A673 (cell line): ENCODE data around the gene PRAF2. TPM values are rescaled to one million over a fixed set of nuclear protein-coding genes. Genes with fewer than 3 reads are reported as not detected.

Experiments
- BruUV-seq: library from RNA; stranded (reverse); fragments of 400-500 nt; replicated peaks from 2 replicates; lab custom pipeline; 2021; lab: Mats Ljungman, UMichigan
- CTCF ChIA-PET: fragments of 300-600 bp; sonication (Branson Sonifier 250); formaldehyde crosslinking; loops from one replicate; lab custom pipeline; 2022; ENCODE audit warnings: antibody characterized with exemption; lab: Charles Lee
- POLR2A ChIA-PET: fragments of 300-600 bp; sonication (Branson Sonifier 250); formaldehyde crosslinking; loops from one replicate; lab custom pipeline; 2022; ENCODE audit warnings: antibody characterized with exemption; ENCODE audit not compliant: low non-redundant PET; lab: Charles Lee
- DNase-seq: peaks from one replicate; pipeline ENCODE4 v3.0.0-alpha.2; 2015; ENCODE audit warnings: low spot score
- H3K27ac ChIP-seq: fragments of 200-600 bp; sonication (generic); 2 replicates; pipeline ENCODE4 v1.5.1; 2016; ENCODE audit warnings: mixed run types, low read depth, mild to moderate bottlenecking, mixed read lengths, antibody characterized with exemption, low read length; ENCODE audit not compliant: poor library complexity, severe bottlenecking
- H3K27me3 ChIP-seq: fragments of 200-600 bp; sonication (generic); replicated peaks from 2 replicates; pipeline ENCODE4 v1.6.1; 2017; ENCODE audit warnings: mixed run types, low read depth, mild to moderate bottlenecking, mixed read lengths, antibody characterized with exemption, low read length; ENCODE audit not compliant: insufficient read depth, poor library complexity
- H3K36me3 ChIP-seq: fragments of 200-600 bp; sonication (generic); 2 replicates; pipeline ENCODE4 v1.6.1; 2016; ENCODE audit warnings: mixed run types, mild to moderate bottlenecking, mixed read lengths, antibody characterized with exemption, low read length; ENCODE audit not compliant: insufficient read depth, poor library complexity, severe bottlenecking
- H3K4me1 ChIP-seq: fragments of 200-600 bp; sonication (generic); 2 replicates; pipeline ENCODE4 v1.6.1; 2017; ENCODE audit warnings: mixed run types, mild to moderate bottlenecking, mixed read lengths, antibody characterized with exemption, low read length; ENCODE audit not compliant: insufficient read depth, poor library complexity, severe bottlenecking
- H3K4me3 ChIP-seq: fragments of 200-600 bp; sonication (generic); 2 replicates; pipeline ENCODE4 v1.5.1; 2016; ENCODE audit warnings: low read depth, mixed run types, mild to moderate bottlenecking, mixed read lengths, low read length; ENCODE audit not compliant: poor library complexity, severe bottlenecking
- H3K9me3 ChIP-seq: fragments of 200-600 bp; sonication (generic); 2 replicates; pipeline ENCODE4 v1.6.1; 2016; ENCODE audit warnings: mixed run types, low read depth, mild to moderate bottlenecking, mixed read lengths, antibody characterized with exemption, low read length; ENCODE audit not compliant: poor library complexity, severe bottlenecking
- EZH2 ChIP-seq: fragments of 200-600 bp; sonication (generic); IDR thresholded peaks from 2 replicates; pipeline ENCODE4 v1.6.1; 2017; ENCODE audit warnings: borderline replicate concordance, low read depth, mild to moderate bottlenecking, mixed read lengths, antibody characterized with exemption, low read length; ENCODE audit not compliant: poor library complexity, severe bottlenecking
- intact Hi-C: fragments of 100-400 bp; cut with micrococcal nuclease; formaldehyde crosslinking; loops from one replicate; pipeline ENCODE4 v1.10.0; 2022; ENCODE audit not compliant: unreplicated experiment
- total RNA-seq: library from RNA; stranded (reverse); gene quantifications from 2 replicates; pipeline ENCODE4 v1.2.3, GENCODE V29; 2021
- TF ChIP-seq, protein P1 (sequence below): fragments of 300-800, 200-600 bp; sonication (generic); conservative IDR thresholded peaks from 2 replicates; pipeline ENCODE4 v1.5.1; 2017; ENCODE audit warnings: low read depth, mild to moderate bottlenecking, antibody characterized with exemption, low read length, moderate library complexity, mixed read lengths

Gene PRAF2
- total RNA-seq, 1 experiment from 2014 or later = 21.3 TPM

DNA sequence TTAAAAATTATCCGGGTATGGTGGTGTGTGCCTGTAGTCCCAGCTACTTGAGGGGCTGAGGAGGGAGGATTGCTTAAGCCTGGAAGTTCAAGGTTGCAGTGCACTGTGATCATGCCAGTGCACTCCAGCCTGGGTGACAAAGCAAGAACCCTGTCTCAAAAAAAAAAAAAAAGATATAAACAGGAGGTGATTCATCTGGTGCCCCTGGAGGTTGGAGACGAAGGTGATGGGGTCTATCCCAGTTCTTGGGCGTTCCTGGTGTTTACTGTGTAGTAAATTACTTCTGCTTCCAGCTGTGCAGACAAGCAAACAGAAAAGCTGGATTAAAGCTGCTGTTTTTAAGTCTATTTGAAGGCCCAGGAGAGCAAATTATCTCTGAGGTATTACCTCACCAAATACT is 29.8 kb upstream of the PRAF2 start:
- Histone ChIP-seq H3K4me1 (no peaks in the 10 kb centered on the region), H3K9me3 (no peaks in the 10 kb centered on the region), H3K4me3 (no peak overlapping the region), H3K27ac (no peak overlapping the region), H3K27me3 (no peaks in the 10 kb centered on the region), H3K36me3 (no peaks in the 10 kb centered on the region)
- ChIA-PET POLR2A (no interaction called here), CTCF (interaction anchor here (0.7 kb wide), 1 partner anchor 206 kb away, joined by 3 read pairs; the partner anchor contains the start of gene TIMM17B)
- DNase-seq = no peak
- intact Hi-C loops = no loop called here
- no TSS peak for BruUV-seq
- TF ChIP-seq, protein P1, sequence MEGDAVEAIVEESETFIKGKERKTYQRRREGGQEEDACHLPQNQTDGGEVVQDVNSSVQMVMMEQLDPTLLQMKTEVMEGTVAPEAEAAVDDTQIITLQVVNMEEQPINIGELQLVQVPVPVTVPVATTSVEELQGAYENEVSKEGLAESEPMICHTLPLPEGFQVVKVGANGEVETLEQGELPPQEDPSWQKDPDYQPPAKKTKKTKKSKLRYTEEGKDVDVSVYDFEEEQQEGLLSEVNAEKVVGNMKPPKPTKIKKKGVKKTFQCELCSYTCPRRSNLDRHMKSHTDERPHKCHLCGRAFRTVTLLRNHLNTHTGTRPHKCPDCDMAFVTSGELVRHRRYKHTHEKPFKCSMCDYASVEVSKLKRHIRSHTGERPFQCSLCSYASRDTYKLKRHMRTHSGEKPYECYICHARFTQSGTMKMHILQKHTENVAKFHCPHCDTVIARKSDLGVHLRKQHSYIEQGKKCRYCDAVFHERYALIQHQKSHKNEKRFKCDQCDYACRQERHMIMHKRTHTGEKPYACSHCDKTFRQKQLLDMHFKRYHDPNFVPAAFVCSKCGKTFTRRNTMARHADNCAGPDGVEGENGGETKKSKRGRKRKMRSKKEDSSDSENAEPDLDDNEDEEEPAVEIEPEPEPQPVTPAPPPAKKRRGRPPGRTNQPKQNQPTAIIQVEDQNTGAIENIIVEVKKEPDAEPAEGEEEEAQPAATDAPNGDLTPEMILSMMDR = no peak
- TF ChIP-seq EZH2 = no peak

DNA sequence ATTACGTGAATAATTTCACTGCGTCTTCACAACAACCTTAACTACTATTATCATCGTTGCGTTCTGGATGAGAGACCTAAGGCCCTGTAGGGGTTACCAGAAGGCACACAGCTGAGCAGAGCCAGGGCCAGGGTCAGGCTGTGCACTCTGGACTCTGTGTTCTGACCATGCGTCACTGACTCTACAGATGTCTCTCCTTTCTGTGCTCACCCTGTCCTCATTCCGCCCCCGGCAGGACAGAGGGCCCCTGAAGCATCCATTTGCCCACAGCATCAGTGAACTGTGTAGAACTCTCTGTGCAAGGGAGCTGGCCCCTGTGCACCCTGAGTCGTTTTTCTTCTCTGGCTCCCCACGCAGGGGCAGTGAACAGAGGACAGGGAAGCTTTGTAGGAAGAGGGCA is 28.4 kb upstream of the PRAF2 start:
- ChIA-PET POLR2A (no interaction called here), CTCF (no interaction called here)
- intact Hi-C loops = no loop called here
- TF ChIP-seq, protein P1 = no peak
- TF ChIP-seq EZH2 = no peak
- H3K9me3 ChIP-seq = no peaks in the 10 kb centered on the region
- no peaks in the 10 kb centered on the region for H3K27me3 ChIP-seq
- H3K4me3 ChIP-seq = no peak overlapping the region
- H3K36me3 ChIP-seq = no peaks in the 10 kb centered on the region
- BruUV-seq = no TSS peak
- DNase-seq = no peak
- no peak overlapping the region for H3K27ac ChIP-seq
- H3K4me1 ChIP-seq = no peaks in the 10 kb centered on the region

GRCh38 chrX:49101629-49101984 is 27.8 kb upstream of the PRAF2 start:
- intact Hi-C loops = no loop called here
- TF ChIP-seq EZH2 = no peak
- TF ChIP-seq, protein P1 = no peak
- no peaks in the 10 kb centered on the region for H3K36me3 ChIP-seq
- H3K27me3 ChIP-seq = no peaks in the 10 kb centered on the region
- peak overlapping the region; percentile 71 for H3K4me3 ChIP-seq
- H3K4me1 ChIP-seq = no peaks in the 10 kb centered on the region
- CTCF ChIA-PET = no interaction called here
- no TSS peak for BruUV-seq
- DNase-seq = no peak
- POLR2A ChIA-PET = no interaction called here
- H3K9me3 ChIP-seq = no peaks in the 10 kb centered on the region
- H3K27ac ChIP-seq = no peak overlapping the region
